Stimulated activated CD8-positive, alpha-beta memory T cell treated with anti-CD3 and anti-CD28 coated beads, Interleukin-7, amount 100 ng/mL, for 4 hours (primary cell): ENCODE measurements around the gene TWF2.

ENCODE experiments used
- DNase-seq, 2 donors: peaks; one replicate each; pipeline ENCODE4 v3.0.0-alpha.2; 2020; ENCODE audit warnings: low read depth in 2 of 2

The TWF2 gene

GRCh38 chr3:52202384-52203077 lies 36.4 kb downstream of the TWF2 start:
- DNase-seq: no peak

- DNase-seq: no peak
Observed at GRCh38 chr3:52200981-52201679, 37.8 kb downstream of the TWF2 start.

- no peak for DNase-seq
Observed at GRCh38 chr3:52198643-52199608, 40.0 kb downstream of the TWF2 start.

GRCh38 chr3:52197842-52198625 lies 40.9 kb downstream of the TWF2 start, which contains the start of gene ALAS1:
Gene ALAS1 (plus strand): TSS chr3:52198160. CDS start chr3:52199242, 1,082 bp downstream.
- peak; percentile 83 to 90 for DNase-seq

- DNase-seq: no peak
Observed at GRCh38 chr3:52197499-52197841, 41.5 kb downstream of the TWF2 start.

GRCh38 chr3:52196977-52197376 lies 42.0 kb downstream of the TWF2 start:
- DNase-seq: no peak

- DNase-seq: no peak
Observed at GRCh38 chr3:52195823-52196331, 43.1 kb downstream of the TWF2 start.

- DNase-seq: no peak
Observed at GRCh38 chr3:52195291-52195597, 43.7 kb downstream of the TWF2 start.

GRCh38 chr3:52194485-52195290 lies 44.3 kb downstream of the TWF2 start:
- DNase-seq: no peak

GRCh38 chr3:52193065-52193464 lies 45.9 kb downstream of the TWF2 start:
- no peak for DNase-seq

GRCh38 chr3:52191663-52192062 lies 47.3 kb downstream of the TWF2 start:
- no peak for DNase-seq

- no peak for DNase-seq
Observed at GRCh38 chr3:52190294-52191074, 48.5 kb downstream of the TWF2 start.

- DNase-seq: no peak
Observed at GRCh38 chr3:52188556-52188955, 50.4 kb downstream of the TWF2 start.

GRCh38 chr3:52186729-52187128 lies 52.2 kb downstream of the TWF2 start:
- no peak for DNase-seq

- DNase-seq: no peak
Observed at GRCh38 chr3:52185837-52186236, 53.1 kb downstream of the TWF2 start.

- no peak for DNase-seq
Observed at GRCh38 chr3:52185311-52185710, 53.6 kb downstream of the TWF2 start.

- no peak for DNase-seq
Observed at GRCh38 chr3:52184690-52185089, 54.3 kb downstream of the TWF2 start.

- no peak for DNase-seq
Observed at GRCh38 chr3:52183786-52184445, 55.0 kb downstream of the TWF2 start.

GRCh38 chr3:52182691-52183090 lies 56.3 kb downstream of the TWF2 start:
- DNase-seq: no peak
